Endometrial microvascular endothelial cells (primary cell): ENCODE results near the gene IFNAR2. TPM values are rescaled to one million over a fixed set of nuclear protein-coding genes. Genes with fewer than 3 reads are reported as not detected.
"Not testable (repeated sequence)": the region's sequence is repeated elsewhere in the genome, so short reads cannot be mapped to it uniquely, and the experiment has no call there.

Experiments
- in situ Hi-C: cut with HindIII; loops from 2 replicates; pipeline ENCODE4 v1.10.0; 2017; ENCODE audit warnings: low sequenced_read_pairs, low pct_unique_long_range_greater_than_20kb; ENCODE audit errors: inconsistent ontology term
- total RNA-seq: library from RNA; depleted of rRNA; stranded (reverse); fragments of >200 nt; gene quantifications from one replicate; pipeline ENCODE4 v1.2.3, GENCODE V29; 2015; ENCODE audit errors: inconsistent ontology term

Gene IFNAR2
- total RNA-seq, 1 donor from 2014 or later, result 20.3 TPM

DNA sequence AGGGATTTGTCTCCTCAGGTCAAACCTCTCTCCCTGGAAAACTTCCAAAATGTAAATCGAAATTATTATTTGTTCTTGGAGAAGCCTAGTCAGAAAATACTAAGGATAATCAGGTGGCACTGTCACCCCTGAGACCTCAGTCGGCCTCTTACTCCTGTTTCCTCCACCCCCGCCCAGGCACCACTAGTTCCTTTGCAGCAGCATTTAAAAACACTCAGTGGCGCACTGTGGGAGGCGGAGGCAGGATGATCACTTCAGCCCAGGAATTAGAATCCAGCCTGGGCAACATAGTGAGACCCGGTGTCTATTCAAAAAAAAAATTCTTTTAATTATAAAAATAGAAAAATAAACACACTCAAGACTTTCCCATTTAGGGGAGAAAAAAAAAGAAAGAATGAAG, 18.0 kb upstream of the IFNAR2 start:
- in situ Hi-C loops, result no loop called here

DNA sequence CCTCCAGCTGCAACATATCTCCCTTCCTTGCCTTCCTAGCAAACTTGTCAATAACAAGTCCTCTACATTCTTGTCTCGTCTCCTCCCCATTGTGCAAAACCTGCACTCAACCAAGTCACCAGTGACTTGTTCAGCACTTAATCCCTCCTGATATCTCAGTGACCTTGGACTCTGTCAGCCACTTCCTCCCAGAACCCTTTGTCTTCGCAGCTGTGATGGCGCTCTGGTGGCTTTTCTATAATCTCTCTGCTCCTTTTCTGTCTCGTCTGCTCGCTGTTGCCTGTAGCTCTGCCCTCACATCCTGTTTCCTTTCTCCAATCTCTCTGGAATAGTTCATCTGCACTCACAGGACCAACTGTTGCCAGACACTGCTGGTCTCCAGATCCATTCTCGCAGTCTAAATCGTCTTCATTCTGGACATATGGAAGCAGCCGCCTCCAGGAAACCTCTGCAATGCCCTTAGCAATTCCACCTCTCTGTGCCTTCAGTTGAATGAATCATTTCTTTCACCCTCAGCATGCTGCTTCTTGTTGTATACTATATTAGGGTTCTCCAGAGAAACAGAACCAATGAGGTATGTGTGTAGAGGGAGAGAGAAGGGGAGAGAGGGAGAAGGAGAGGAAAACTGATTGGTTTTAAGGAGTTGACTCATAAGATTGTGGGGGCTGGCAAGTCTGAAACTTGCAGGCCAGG, 17.4 kb upstream of the IFNAR2 start:
- in situ Hi-C loops, result no loop called here

DNA sequence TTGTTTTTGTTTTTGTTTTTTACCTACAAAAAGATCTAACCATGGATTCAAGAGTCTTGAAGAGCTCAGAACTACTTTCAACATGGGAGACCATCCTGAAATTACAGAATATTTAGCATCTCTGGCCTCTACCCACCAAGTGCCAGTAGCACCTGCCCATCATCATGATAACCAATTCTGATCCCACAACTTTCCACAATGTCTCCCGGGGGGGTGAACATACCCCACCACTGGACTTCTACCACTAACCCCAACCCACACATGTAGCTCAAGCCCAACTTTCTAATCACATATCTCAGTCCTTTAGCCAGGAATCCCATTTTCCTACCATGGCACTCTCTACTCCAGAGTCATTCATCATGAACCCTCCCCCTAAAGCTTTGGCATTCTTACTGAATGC, 15.7 kb upstream of the IFNAR2 start:
- in situ Hi-C loops, result no loop called here

DNA sequence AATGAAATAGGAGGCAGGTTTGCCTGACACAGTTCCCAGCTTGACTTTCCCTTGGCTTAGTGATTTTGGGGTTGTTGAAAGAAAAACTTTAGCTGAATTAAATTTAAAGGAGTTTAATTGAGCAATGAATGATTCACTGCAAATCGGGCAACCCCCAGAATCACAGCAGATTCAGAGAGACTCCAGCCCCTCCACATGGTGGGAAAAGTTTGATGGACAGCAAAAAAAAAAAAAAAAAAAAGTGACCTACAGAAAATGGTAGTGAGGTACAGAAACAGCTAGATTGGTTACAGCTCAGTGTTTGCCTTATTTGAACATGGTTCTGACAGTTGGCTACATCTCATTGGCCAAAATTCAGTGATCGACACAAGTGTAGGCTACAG, 12.6 kb upstream of the IFNAR2 start:
- in situ Hi-C loops, result no loop called here

DNA sequence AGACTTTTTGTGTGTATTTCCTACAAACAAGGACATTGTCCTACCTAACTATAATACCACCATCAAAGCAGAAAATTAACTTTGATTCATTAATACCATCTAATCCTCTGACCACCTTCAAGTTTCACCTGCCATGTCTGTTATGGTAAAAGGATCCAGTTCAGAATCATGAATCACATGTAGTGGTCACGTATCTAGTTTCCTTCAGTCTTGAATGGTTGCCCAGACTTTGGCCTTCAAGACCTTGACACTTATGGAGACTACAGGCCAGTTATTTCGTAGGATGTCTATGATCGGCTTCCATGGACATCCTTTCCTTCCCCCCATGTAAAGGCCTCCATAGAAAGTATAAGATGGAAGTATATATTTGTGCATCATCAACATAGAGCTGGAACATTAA, 10.4 kb upstream of the IFNAR2 start:
- in situ Hi-C loops, result no loop called here

DNA sequence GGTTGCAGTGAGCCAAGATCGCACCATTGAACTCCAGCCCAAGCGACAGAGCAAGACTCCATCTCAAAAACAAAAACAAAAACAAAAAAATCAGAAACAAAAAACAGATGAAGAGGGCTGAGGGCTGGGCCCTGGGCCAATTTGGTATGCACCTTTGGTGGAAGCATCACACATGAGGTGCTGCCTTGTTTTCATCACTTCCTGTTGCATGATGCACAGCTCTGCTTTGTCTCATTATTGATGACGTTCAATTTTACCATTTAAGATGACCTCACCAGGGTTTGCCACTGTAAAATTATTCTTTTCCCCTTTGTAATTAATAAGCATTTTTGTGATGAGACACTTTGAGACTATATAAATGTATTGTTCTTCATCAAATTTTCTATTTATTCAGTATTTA, 9.8 kb upstream of the IFNAR2 start:
- in situ Hi-C loops, result no loop called here

DNA sequence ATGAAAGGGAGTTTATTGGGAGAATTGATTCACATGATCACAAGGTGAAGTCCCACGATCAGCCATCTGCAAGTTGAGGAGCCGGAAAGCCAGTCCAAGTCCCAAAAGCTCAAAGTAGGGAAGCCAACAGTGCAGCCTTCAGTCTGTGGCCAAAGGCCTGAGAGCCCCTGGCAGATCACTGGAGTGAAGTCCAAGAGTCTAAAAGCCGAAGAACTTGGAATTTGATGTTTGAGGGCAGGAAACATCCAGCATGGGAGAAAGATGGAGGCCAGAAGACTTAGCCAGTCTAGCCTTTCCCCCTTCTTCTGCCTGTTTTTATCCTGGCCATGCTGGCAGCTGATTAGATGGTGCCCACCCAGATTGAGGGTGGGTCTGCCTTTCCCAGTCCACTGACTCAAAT, 4.4 kb upstream of the IFNAR2 start:
- in situ Hi-C loops, result not testable (repeated sequence)

DNA sequence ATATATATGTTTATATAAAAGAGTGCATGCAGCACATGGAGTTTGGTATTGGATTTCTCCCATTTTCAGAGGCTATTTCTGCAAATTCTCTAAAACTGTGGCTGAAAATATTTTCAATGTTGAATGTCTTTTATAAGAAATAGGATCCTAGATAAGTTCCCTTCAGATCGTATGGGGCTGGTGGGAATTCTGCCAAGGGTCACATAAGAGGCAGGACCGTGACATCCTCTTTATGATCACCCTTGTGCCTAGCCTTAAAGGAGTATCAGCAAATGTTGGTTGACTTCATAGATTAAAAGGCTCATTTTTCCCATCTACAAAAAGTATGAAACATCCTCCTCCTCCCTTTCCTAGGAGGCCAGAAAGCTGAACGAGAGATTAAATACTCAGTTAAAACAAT, 1.3 kb upstream of the IFNAR2 start:
- in situ Hi-C loops, result no loop called here

DNA sequence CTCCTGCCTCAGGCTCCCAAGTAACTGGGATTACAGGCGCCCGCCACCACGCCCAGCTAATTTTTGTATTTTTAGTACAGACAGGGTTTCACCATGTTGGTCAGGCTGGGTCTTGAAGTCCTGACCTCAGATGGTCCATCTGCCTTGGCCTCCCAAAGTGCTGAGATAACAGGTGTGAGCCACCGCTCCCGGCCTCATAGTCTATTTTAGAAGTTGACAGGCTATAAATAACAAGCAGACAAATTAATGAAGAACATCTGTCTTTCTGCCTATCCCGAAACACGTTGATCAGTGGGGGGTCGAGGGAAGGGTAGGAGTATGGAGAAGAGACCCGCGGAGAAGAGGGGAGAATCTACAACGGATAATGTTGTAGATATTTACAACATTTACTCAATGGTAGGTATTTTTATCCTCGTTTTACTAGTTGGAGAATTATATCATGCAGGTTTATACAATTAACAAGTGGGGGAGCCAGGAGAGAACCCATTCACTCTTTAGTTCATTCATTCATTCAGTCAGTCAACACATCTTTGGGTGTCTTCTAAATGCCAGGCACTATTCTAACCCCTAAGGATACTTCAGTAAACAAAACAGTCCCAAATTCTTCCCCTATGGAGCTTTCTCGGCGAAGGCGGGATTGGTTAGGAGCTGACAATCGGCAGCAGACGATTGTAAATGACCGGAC, 497 bp upstream of the IFNAR2 start:
- in situ Hi-C loops, result no loop called here

DNA sequence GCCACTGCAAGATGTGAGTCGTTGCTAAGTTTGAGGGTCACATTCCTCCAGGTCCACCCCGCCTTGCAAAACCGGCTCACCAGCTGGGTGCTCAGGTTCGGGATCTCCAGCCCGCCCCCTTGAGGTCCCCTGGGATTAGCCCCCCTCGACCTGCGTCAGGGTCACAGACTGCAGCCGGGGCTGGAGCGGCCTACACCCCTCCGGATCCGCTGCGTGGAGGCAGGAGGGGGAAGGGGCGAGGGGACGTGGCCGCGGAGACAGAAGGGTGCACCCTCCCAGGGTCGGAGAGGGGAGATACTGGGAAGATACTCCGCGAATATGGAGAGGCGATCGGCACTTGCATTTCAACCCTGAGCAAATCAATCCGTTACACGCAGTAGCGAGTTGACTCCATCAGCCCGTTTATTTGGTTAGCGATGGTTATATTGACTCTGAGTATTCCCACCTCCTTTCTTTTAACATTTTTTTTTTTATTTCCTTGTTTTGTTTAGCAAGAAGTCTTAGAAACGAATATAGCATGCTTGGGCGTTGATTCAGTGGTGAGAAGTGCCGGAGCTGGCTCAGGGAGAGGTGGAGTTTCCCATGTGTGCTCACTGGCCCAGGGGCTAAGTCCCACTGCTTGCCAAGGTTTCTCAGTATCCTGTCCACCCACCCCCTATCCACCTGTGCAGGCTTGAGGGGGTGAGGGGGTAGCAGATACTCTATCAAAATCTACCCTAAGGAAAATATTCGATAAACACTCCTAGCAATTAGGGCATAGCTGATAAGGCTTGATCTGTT, 997 bp downstream of the IFNAR2 start:
- in situ Hi-C loops, result no loop called here

DNA sequence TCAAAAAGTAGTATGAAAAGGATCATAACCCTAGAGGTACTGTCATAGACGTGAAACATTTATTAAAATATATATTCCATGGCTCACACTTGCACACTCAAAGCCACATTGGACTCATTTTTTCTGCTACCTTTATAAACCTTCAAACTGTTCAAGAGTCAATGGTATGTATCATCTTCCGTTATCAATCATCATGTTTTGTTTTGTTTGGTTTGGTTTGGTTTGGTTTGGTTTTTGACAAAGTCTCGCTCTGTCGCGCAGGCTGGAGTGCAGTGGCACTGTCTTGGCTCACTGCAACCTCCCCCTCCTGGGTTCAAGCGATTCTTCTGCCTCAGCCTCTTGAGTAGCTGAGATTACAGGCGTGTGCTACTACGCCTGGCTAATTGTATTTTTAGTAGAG, 1.8 kb downstream of the IFNAR2 start:
- in situ Hi-C loops, result no loop called here

DNA sequence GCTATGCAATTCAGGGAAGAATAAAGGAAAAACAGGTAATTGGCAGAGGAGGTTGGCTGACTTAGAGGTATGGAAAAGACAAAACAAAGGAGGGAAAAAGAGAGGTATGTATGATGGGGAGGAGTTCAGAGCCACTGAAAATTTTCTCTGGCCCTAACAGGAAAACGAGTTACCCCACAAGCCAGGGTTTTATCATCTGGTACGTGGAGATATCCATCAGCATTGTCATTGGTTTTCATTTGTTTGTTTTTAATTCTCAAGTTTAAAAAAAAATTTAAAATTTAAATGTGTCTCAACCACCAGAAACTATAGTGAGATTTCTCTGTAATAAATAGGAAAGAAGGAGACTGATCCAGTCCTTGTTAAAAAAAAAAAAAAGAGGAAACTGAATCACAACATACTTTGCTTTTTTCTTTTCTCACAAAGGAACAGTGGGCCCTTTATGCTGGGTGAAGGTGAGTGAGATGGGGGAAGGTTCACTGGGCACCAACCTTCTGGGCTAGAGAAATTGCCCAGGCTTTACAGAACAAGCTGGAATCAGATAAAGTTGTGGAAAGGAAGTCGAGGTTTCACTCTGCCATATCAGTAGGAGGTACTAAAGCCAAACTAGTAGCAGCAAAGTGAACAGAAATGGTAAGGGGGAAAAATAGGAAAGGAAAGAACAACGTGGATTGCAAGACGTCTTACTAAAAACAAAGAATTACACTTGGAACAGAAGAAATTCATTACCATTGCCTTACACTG, 2.7 kb downstream of the IFNAR2 start:
- in situ Hi-C loops, result no loop called here

DNA sequence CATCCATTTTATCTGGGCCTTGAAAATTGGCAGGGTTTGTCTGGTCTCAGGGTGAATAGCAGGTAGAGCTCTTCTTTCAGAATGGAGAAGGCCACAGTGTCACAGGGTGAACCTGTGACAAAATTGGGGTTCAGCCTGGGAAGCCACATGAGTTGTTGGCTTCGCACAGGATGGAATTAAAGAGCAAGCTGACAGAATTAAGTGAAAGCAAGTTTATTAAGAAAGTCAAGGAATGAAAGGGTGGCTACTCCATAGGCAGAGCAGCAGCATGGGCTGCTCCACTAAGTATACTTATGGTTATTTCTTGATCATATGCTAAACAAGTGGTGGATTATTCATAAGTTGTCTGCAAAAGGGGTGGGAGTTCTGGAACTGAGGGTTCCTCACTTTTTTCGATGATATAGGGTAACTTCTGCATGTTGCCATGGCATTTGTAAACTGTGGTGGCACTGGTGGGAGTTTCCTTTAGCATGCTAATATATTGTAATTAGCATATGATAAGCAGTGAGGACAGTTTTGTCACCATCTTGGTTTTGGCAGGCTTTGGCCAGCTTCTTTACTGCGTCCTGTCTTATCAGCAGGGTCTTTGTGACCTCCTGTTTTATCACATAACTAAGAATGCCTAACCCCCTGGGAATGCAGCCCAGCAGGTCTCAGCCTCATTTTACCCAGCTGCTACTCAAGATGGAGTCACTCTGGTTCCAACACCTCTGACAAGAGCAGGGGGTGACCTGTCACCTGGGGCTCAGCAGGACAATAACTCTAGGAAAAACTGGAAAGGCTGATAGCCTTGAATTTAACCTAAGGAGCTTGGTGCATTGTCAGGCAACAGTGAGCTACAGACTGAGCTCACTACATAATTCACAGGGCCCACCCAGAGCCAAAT, 5.1 kb downstream of the IFNAR2 start:
- in situ Hi-C loops, result no loop called here

DNA sequence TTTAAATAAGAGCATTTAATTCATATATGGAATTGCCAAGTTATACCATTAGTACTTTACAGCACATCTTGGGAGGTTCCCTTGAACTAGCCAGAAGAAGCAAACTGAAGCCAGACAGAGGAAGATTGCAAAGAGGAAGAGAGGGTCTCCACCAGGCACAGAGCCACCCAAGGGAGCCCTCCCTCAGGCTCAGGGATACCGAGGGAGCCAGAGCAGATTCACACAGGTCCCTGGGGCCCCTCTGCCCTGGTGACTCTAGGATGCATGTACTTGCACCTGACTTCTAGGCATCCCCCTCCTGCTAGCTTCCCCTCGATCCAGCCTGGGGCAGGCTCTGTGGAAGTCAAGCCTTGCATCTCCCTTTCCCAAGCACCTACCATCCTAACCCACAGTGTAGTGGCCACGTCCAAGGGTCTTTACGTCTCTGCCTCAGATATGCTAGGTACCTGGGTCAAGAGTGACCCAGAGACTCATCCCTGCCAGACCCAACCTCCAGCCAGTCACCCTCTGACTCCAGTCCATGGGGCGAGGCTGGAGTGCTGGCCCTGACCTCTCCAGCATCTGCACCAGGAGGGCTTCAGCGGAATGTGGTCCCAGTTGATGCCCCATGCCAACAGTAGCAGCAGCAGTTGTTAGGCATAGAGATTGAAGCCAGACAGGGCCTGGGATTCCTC, 6.4 kb downstream of the IFNAR2 start:
- in situ Hi-C loops, result no loop called here

DNA sequence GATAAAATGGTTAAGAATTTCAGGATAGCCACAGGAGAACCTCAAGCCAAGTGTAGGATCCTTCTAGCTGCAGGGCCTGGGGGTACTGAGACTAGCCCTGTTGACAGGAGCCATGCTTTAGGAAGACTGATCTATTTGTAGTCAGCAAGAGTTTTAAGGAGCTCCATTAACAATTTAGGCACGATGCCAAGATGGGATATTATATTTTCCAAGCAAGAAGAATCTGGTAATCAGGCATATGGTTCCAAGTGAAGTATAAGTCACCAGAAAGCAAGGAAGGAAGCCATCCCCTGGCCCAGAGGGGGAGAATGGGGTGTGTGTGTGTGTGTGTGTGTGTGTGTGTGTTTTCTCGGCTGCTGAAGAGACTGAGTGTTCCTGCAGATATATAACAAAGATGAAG, 7.0 kb downstream of the IFNAR2 start:
- in situ Hi-C loops, result no loop called here

DNA sequence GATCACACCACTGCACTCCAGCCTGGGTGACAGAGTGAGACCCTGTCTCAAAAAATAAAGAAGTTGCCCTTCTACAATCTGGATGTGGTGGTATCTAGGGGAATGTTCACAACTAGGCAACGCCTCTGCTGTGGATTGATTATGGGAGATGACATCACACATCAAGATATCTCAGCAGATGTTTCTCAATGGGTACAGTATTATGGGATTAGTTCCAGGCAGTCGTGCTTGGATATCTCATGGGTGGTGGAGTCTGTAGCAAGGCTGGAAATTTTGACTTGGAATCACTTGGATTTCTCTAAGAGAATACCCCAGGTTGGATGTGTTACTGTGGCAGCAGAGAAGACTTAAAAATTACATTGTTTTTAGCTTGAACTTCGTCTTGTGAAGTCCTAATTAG, 7.7 kb downstream of the IFNAR2 start:
- in situ Hi-C loops, result no loop called here

DNA sequence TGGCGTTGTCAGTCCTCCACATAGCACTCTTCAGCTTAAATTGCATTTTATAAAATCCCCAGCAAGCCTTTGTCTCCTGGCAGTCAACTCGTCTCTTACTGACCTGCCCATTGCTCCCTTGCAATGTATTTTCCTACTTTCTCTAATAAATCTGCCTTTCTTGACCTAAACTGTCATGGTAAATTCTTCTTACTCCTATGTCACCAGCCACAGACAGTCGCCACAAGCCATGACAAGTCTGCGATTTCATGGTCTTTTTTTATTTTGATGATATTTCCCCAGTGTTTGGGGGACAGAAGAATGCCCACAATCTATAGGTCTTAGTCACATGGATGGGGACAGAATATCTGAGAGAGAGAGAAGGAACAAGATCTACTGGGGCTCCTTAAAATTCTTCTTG, 8.4 kb downstream of the IFNAR2 start:
- in situ Hi-C loops, result no loop called here
